Hepatocyte (in vitro differentiated cells): ENCODE results near the gene CARD14.

ENCODE experiments used
- EZH2 ChIP-seq: fragments of 200-600 bp; sonication (generic); IDR thresholded peaks from 2 replicates; pipeline ENCODE4 v1.6.1; 2016; ENCODE audit warnings: antibody characterized with exemption, mild to moderate bottlenecking, borderline replicate concordance
- TF ChIP-seq, protein P1 (sequence below): fragments of 200-600 bp; sonication (generic); IDR thresholded peaks from 2 replicates; pipeline ENCODE4 v1.5.1; 2016; ENCODE audit warnings: antibody characterized with exemption, mild to moderate bottlenecking; ENCODE audit not compliant: poor library complexity

DNA sequence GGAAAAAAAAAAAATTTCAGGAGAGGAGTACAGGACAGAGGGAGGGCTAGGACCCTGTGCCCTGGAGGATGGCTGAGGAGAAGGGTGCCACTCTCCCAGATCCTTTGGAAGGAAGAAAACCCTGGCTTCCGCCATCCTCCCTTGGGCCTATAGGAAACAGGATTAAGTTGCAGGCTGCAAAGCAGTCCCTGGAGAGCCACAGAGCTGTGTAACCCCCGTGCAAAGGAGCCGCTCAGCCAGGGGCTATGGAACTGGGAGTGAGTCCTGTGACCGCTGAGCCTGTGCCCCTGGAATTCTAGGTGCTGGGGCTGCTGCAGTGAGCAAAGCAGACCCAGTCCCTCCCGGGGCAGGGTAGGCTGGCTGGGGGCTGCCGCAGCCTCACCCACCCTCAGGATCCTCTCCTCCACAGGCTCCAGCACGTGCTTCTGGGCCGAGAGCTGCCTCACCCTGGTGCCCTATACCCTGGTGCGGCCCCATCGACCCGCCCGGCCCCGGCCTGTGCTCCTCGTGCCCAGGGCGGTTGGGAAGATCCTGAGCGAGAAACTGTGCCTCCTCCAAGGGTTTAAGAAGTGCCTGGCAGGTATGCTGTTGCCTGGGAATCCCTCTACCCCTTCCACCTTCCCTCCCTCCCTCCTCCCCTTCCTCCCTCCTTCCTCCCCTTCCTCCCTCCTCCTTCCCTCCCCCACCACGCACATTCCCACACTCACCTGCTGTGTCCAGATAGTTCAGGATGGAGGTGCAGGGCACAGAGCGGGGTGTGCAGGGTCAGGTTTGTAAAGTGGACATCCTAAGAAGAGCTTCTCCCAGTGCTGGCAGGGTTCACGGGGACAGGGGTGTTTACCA is 35.0 kb downstream of the CARD14 start:
- no peak for TF ChIP-seq EZH2
- TF ChIP-seq, protein P1, sequence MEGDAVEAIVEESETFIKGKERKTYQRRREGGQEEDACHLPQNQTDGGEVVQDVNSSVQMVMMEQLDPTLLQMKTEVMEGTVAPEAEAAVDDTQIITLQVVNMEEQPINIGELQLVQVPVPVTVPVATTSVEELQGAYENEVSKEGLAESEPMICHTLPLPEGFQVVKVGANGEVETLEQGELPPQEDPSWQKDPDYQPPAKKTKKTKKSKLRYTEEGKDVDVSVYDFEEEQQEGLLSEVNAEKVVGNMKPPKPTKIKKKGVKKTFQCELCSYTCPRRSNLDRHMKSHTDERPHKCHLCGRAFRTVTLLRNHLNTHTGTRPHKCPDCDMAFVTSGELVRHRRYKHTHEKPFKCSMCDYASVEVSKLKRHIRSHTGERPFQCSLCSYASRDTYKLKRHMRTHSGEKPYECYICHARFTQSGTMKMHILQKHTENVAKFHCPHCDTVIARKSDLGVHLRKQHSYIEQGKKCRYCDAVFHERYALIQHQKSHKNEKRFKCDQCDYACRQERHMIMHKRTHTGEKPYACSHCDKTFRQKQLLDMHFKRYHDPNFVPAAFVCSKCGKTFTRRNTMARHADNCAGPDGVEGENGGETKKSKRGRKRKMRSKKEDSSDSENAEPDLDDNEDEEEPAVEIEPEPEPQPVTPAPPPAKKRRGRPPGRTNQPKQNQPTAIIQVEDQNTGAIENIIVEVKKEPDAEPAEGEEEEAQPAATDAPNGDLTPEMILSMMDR: no peak
